ENCODE measurements around the gene PCBP2. TPM values are rescaled to one million over a fixed set of nuclear protein-coding genes. Genes with fewer than 3 reads are reported as not detected.

Gene PCBP2
- total RNA-seq, 4 donors from 2014 or later: 414 to 583 (median 490) TPM

DNA sequence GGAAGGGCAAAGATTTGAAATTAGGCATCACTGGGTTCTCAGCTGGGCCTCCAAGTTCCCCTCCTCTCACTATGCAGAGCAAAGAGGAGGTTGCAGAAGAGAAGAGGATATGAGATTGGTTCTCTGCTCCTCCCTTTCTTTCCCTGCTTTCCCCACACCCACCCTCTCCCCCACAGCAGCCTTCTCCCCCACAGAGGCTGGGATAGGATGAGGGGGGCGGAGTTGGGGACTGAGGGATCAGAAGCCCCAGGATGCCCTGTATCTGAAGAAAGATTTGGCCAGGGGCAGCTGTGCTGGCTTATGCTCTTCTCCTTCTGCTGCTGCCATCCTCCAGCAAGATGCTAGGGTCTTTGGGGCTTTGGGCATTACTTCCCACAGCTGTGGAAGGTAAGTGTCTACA is 28.3 kb upstream of the PCBP2 start, which contains the start of gene AMHR2:
AMHR2 (plus strand) TSS at position 259 of the 400 bp plus-strand sequence; CDS start at position 339, 80 bp downstream.
- Histone ChIP-seq H3K4me3 (no peak within 1 kb of the TSS), H3K27ac (no peak within 1 kb of the TSS), H3K36me3 (no peaks in the 10 kb centered on the region), H3K27me3 (no peaks in the 10 kb centered on the region), H3K9me3 (no peaks in the 10 kb centered on the region), H3K4me1 (peaks cover 0 to 13% (median 4%) of the 10 kb centered on the region in 4 donors)
- 100% methylated on average over 1 of the region's 1 CpG for WGBS, 2 donors
- no peak for TF ChIP-seq POLR2A (IDR thresholded peaks at IDR 0.05)
- TF ChIP-seq EP300 (IDR thresholded peaks at IDR 0.05): no peak
- TF ChIP-seq, protein P1, sequence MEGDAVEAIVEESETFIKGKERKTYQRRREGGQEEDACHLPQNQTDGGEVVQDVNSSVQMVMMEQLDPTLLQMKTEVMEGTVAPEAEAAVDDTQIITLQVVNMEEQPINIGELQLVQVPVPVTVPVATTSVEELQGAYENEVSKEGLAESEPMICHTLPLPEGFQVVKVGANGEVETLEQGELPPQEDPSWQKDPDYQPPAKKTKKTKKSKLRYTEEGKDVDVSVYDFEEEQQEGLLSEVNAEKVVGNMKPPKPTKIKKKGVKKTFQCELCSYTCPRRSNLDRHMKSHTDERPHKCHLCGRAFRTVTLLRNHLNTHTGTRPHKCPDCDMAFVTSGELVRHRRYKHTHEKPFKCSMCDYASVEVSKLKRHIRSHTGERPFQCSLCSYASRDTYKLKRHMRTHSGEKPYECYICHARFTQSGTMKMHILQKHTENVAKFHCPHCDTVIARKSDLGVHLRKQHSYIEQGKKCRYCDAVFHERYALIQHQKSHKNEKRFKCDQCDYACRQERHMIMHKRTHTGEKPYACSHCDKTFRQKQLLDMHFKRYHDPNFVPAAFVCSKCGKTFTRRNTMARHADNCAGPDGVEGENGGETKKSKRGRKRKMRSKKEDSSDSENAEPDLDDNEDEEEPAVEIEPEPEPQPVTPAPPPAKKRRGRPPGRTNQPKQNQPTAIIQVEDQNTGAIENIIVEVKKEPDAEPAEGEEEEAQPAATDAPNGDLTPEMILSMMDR (IDR thresholded peaks at IDR 0.05): no peak
- DNase-seq (ENCODE audit: low spot score in 2 of 2): no peak

DNA sequence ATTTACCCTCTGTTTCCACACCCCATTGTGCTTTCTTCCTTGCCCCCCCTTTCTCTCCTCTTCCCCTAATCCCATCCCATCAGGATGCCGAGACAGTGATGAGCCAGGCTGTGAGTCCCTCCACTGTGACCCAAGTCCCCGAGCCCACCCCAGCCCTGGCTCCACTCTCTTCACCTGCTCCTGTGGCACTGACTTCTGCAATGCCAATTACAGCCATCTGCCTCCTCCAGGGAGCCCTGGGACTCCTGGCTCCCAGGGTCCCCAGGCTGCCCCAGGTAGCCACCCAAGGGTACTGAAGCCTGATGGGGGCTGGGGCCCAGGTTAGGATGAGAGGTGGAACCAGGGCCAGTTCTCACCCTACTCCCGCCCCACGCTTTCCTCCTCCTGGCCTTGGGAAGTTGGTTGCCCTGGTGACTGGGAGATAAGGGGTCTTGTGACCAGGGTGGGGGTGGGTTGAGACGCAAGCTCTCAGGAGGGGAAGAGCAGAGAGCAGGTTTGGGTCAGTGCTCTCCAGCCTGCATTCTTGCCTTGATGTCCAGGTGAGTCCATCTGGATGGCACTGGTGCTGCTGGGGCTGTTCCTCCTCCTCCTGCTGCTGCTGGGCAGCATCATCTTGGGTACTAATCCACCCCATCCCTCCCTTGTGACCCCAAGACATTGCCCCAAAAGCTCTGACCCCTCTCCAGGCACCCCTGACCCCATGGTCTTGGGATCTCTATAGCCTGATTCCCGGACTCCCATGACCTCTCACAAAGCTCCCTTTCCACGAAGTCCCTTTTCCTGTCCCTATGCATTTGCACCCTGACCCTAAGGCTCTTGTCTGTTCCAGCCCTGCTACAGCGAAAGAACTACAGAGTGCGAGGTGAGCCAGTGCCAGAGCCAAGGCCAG is 27.0 kb upstream of the PCBP2 start:
- H3K4me3 ChIP-seq: no peak overlapping the region
- no peak for DNase-seq (ENCODE audit: low spot score in 2 of 2)
- 70 to 75% methylated on average over 9 of the region's 9 CpGs for WGBS, 2 donors

DNA sequence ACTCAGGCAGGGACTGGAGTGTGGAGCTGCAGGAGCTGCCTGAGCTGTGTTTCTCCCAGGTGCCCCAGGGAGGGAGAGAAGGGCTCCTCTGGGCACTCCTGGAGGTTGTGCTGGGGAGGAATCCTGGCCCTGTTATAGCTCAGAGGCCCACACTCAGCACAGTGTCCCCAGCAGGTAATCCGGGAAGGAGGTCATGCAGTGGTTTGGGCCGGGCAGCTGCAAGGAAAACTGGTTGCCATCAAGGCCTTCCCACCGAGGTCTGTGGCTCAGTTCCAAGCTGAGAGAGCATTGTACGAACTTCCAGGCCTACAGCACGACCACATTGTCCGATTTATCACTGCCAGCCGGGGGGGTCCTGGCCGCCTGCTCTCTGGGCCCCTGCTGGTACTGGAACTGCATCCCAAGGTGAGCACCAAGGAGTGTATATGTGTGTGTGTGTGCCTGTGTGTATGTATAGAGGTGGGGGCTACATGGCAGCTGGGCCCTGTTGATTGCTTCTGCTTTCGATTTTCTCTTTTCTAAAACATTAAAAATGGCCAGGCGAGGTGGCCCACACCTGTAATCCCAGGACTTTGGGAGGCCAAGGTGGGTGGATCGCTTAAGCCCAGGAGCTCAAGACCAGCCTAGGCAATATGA is 26.3 kb upstream of the PCBP2 start:
- WGBS, 2 donors: 66 to 76% methylated on average over 9 to 11 of the region's 11 CpGs
- no peak overlapping the region for H3K4me3 ChIP-seq
- no peak for DNase-seq (ENCODE audit: low spot score in 2 of 2)

More for the DNA sequence above, 27.0 kb upstream of the PCBP2 start:
- no peaks in the 10 kb centered on the region for H3K27me3 ChIP-seq
- H3K36me3 ChIP-seq: no peaks in the 10 kb centered on the region
- H3K4me1 ChIP-seq: peaks cover 0 to 10% (median 4%) of the 10 kb centered on the region in 4 donors
- TF ChIP-seq, protein P1 (IDR thresholded peaks at IDR 0.05): no peak
- no peak for TF ChIP-seq EP300 (IDR thresholded peaks at IDR 0.05)
- TF ChIP-seq POLR2A (IDR thresholded peaks at IDR 0.05): no peak
- no peaks in the 10 kb centered on the region for H3K9me3 ChIP-seq
- H3K27ac ChIP-seq: no peak overlapping the region

DNA sequence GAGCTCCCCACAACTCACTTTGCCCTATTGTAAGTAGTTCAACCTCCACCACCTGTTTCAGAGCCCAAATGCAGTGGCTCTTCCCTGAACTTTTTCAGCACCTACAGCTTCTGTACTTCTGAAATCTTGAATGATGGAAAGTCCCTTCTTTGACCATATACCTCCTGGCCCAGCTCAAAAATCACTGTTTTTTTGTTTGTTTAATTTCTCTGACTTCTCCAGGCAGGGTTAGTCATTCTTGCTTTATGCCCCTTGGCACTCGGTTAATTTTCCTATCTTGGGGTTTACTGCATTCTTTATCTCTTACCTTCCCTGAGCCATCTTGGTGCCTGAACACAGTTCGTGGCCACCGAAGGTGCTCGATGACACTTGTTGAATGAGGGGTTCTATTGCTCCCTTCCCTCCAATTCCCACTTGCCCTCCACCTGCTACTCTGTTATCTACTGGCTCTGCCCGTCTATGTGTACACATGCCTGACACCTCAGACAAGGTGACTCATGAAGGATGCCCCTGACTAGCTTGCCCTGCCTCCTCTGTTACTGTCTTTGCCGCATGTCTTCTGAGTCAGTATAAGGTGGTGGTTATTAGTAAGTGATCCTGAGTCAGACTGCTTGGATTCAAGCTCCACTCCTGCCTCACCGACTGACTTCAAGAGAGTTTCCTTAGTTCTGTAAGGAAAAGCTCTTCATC is 23.9 kb upstream of the PCBP2 start:
- no peak for DNase-seq (ENCODE audit: low spot score in 2 of 2)
- Histone ChIP-seq H3K9me3 (no peaks in the 10 kb centered on the region), H3K4me1 (no peaks in the 10 kb centered on the region), H3K4me3 (no peak overlapping the region), H3K27ac (no peak overlapping the region), H3K36me3 (no peaks in the 10 kb centered on the region), H3K27me3 (no peaks in the 10 kb centered on the region)
- TF ChIP-seq EP300 (IDR thresholded peaks at IDR 0.05): no peak
- WGBS, 2 donors: 89 to 93% methylated on average over 7 of the region's 7 CpGs

More for the DNA sequence above, 26.3 kb upstream of the PCBP2 start:
- no peak for TF ChIP-seq POLR2A (IDR thresholded peaks at IDR 0.05)
- TF ChIP-seq EP300 (IDR thresholded peaks at IDR 0.05): no peak
- TF ChIP-seq, protein P1 (IDR thresholded peaks at IDR 0.05): no peak
- no peaks in the 10 kb centered on the region for H3K9me3 ChIP-seq
- H3K27ac ChIP-seq: no peak overlapping the region
- H3K36me3 ChIP-seq: no peaks in the 10 kb centered on the region
- no peaks in the 10 kb centered on the region for H3K27me3 ChIP-seq
- peaks cover 0 to 10% (median 4%) of the 10 kb centered on the region in 4 donors for H3K4me1 ChIP-seq

DNA sequence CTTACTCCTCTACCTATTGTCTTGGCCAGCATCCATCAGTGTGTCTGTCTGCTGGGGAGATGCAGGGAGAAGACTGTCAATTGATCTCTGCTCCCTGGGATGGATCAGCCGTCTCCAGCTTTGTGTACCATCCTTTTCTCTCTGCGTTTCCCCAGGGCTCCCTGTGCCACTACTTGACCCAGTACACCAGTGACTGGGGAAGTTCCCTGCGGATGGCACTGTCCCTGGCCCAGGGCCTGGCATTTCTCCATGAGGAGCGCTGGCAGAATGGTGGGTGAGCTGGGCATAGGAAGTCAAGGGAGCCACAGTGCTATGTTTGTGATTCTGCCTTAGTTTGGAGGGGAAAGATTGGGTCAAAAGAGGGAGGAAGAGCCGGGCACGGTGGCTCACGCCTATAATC is 23.2 kb upstream of the PCBP2 start:
- no peak for TF ChIP-seq EP300 (IDR thresholded peaks at IDR 0.05)
- TF ChIP-seq, protein P1 (IDR thresholded peaks at IDR 0.05): no peak
- no peak for TF ChIP-seq POLR2A (IDR thresholded peaks at IDR 0.05)
- Histone ChIP-seq H3K36me3 (no peaks in the 10 kb centered on the region), H3K9me3 (no peaks in the 10 kb centered on the region), H3K27ac (no peak overlapping the region), H3K4me3 (no peak overlapping the region), H3K27me3 (no peaks in the 10 kb centered on the region), H3K4me1 (no peaks in the 10 kb centered on the region)
- 83 to 85% methylated on average over 7 of the region's 7 CpGs for WGBS, 2 donors
- DNase-seq (ENCODE audit: low spot score in 2 of 2): no peak

Measured in tibial nerve (tissue), 4 donors.